Neural cell (in vitro differentiated cells): ENCODE data around the gene CCDC152. TPM values are rescaled to one million over a fixed set of nuclear protein-coding genes. Genes with fewer than 3 reads are reported as not detected.

ENCODE experiments used
- H2AFZ ChIP-seq: fragments of 200-600, 300-800 bp; sonication (generic), shearing (Covaris generic); 2 replicates; pipeline ENCODE4 v1.6.0; 2014; ENCODE audit warnings: low read depth, mild to moderate bottlenecking, antibody characterized with exemption, low read length, moderate library complexity
- H3F3A ChIP-seq: fragments of 200-600 bp; shearing (Covaris generic); 2 replicates; pipeline ENCODE4 v1.6.1; 2016; ENCODE audit warnings: mild to moderate bottlenecking, moderate library complexity, mixed read lengths, antibody characterized with exemption, low read length; ENCODE audit not compliant: insufficient read depth, poor library complexity, severe bottlenecking
- H3K27ac ChIP-seq: fragments of 200-600, 300-800 bp; sonication (generic), shearing (Covaris generic); 2 replicates; pipeline ENCODE4 v1.5.1; 2014; ENCODE audit warnings: mild to moderate bottlenecking, low read length, moderate library complexity
- H3K27me3 ChIP-seq: fragments of 300-800, 200-600 bp; sonication (generic), shearing (Covaris generic); 2 replicates; pipeline ENCODE4 v1.6.0; 2014; ENCODE audit warnings: mild to moderate bottlenecking, low read depth, low read length, moderate library complexity; ENCODE audit not compliant: insufficient read depth
- H3K36me3 ChIP-seq: fragments of 300-800, 200-600 bp; sonication (generic), shearing (Covaris generic); 2 replicates; pipeline ENCODE4 v1.5.1; 2014; ENCODE audit warnings: mild to moderate bottlenecking, antibody characterized with exemption, low read length, moderate library complexity; ENCODE audit not compliant: insufficient read depth
- H3K4me2 ChIP-seq: fragments of 300-800, 200-600 bp; sonication (generic), shearing (Covaris generic); 2 replicates; pipeline ENCODE4 v1.6.0; 2014; ENCODE audit warnings: mild to moderate bottlenecking, low read length
- H3K4me3 ChIP-seq: fragments of 300-800, 200-600 bp; sonication (generic), shearing (Covaris generic); 2 replicates; pipeline ENCODE4 v1.5.1; 2014; ENCODE audit warnings: mild to moderate bottlenecking, low read length, moderate library complexity
- H3K79me2 ChIP-seq: fragments of 200-600 bp; shearing (Covaris generic); replicated peaks from 2 replicates; pipeline ENCODE4 v1.6.0; 2014; ENCODE audit warnings: mild to moderate bottlenecking, low read length, moderate library complexity; ENCODE audit not compliant: insufficient read depth
- H3K9ac ChIP-seq: fragments of 300-800, 200-600 bp; sonication (generic), shearing (Covaris generic); 2 replicates; pipeline ENCODE4 v1.6.1; 2016; ENCODE audit warnings: mild to moderate bottlenecking, low read length, mixed read lengths
- H3K9me2 ChIP-seq: fragments of 200-600 bp; shearing (Covaris generic); 2 replicates; pipeline ENCODE4 v1.6.1; 2016; ENCODE audit warnings: mild to moderate bottlenecking, low read length, mixed read lengths; ENCODE audit not compliant: insufficient read depth
- H3K9me3 ChIP-seq: fragments of 200-600, 300-800 bp; sonication (generic), shearing (Covaris generic); 2 replicates; pipeline ENCODE4 v1.6.1; 2016; ENCODE audit warnings: mild to moderate bottlenecking, mixed run types, low read length, moderate library complexity, mixed read lengths
- H4K20me1 ChIP-seq: fragments of 200-600 bp; shearing (Covaris generic); 2 replicates; pipeline ENCODE4 v1.6.1; 2016; ENCODE audit warnings: mild to moderate bottlenecking, mixed run types; ENCODE audit not compliant: insufficient read depth
- EP300 ChIP-seq: fragments of 450-650 bp; conservative IDR thresholded peaks from 2 replicates; pipeline ENCODE4 v1.6.1; 2014; ENCODE audit warnings: antibody characterized with exemption, mild to moderate bottlenecking, moderate library complexity; ENCODE audit not compliant: poor library complexity, severe bottlenecking
- EZH2 ChIP-seq: fragments of 200-600, 300-800 bp; shearing (Covaris generic), sonication (generic); IDR thresholded peaks from 2 replicates; pipeline ENCODE4 v1.6.1; 2014; ENCODE audit warnings: antibody characterized with exemption, low read length, borderline replicate concordance, mild to moderate bottlenecking; ENCODE audit not compliant: insufficient read depth, poor library complexity, severe bottlenecking
- MXI1 ChIP-seq: fragments of 450-650 bp; conservative IDR thresholded peaks from 2 replicates; pipeline ENCODE4 v1.6.1; 2014; ENCODE audit warnings: antibody characterized with exemption, mild to moderate bottlenecking; ENCODE audit not compliant: poor library complexity, severe bottlenecking
- POLR2AphosphoS5 ChIP-seq: IDR thresholded peaks from 2 replicates; pipeline ENCODE4 v1.6.1; 2012
- RAD21 ChIP-seq: fragments of 450-650 bp; conservative IDR thresholded peaks from 2 replicates; pipeline ENCODE4 v1.6.1; 2014; ENCODE audit warnings: antibody characterized with exemption, mild to moderate bottlenecking, moderate library complexity
- SMC3 ChIP-seq: fragments of 450-650 bp; conservative IDR thresholded peaks from 2 replicates; pipeline ENCODE4 v1.6.1; 2014; ENCODE audit warnings: antibody characterized with exemption, mild to moderate bottlenecking, moderate library complexity; ENCODE audit not compliant: poor library complexity
- TAF1 ChIP-seq: IDR thresholded peaks from 2 replicates; pipeline ENCODE4 v1.6.1; 2012; ENCODE audit warnings: low read depth
- polyA plus RNA-seq: library from polyadenylated mRNA; depleted of rRNA; stranded (reverse); fragments of >200 nt; gene quantifications from 2 replicates; pipeline ENCODE4 v1.2.3, GENCODE V29; 2014
- TF ChIP-seq, protein P1 (sequence below): IDR thresholded peaks from 2 replicates; pipeline ENCODE4 v1.6.1; 2012; ENCODE audit warnings: borderline replicate concordance
- TF ChIP-seq, protein P2 (sequence below): fragments of 450-650 bp; IDR thresholded peaks from 2 replicates; pipeline ENCODE4 v1.5.1; 2014; ENCODE audit warnings: antibody characterized with exemption, mild to moderate bottlenecking, moderate library complexity; ENCODE audit not compliant: poor library complexity, severe bottlenecking

Gene CCDC152
- polyA plus RNA-seq, 1 donor from 2014 or later = 0.87 TPM

GRCh38 chr5:42799241-42799608 lies 42.6 kb downstream of the CCDC152 start:
- no peaks in the 10 kb centered on the region for H3K9me2 ChIP-seq
- no peaks in the 10 kb centered on the region for H3K36me3 ChIP-seq
- no peak overlapping the region for H3K9ac ChIP-seq
- no peaks in the 10 kb centered on the region for H3K79me2 ChIP-seq
- no peak overlapping the region for H3K4me3 ChIP-seq
- no peaks in the 10 kb centered on the region for H3K27me3 ChIP-seq
- H3F3A ChIP-seq = no peaks in the 10 kb centered on the region
- H3K4me2 ChIP-seq = no peak overlapping the region
- no peak for TF ChIP-seq EZH2
- no peak for TF ChIP-seq POLR2AphosphoS5
- no peak for TF ChIP-seq RAD21
- TF ChIP-seq EP300 = no peak
- no peak for TF ChIP-seq TAF1
- TF ChIP-seq SMC3 = no peak
- no peak for TF ChIP-seq MXI1
- TF ChIP-seq, protein P1, sequence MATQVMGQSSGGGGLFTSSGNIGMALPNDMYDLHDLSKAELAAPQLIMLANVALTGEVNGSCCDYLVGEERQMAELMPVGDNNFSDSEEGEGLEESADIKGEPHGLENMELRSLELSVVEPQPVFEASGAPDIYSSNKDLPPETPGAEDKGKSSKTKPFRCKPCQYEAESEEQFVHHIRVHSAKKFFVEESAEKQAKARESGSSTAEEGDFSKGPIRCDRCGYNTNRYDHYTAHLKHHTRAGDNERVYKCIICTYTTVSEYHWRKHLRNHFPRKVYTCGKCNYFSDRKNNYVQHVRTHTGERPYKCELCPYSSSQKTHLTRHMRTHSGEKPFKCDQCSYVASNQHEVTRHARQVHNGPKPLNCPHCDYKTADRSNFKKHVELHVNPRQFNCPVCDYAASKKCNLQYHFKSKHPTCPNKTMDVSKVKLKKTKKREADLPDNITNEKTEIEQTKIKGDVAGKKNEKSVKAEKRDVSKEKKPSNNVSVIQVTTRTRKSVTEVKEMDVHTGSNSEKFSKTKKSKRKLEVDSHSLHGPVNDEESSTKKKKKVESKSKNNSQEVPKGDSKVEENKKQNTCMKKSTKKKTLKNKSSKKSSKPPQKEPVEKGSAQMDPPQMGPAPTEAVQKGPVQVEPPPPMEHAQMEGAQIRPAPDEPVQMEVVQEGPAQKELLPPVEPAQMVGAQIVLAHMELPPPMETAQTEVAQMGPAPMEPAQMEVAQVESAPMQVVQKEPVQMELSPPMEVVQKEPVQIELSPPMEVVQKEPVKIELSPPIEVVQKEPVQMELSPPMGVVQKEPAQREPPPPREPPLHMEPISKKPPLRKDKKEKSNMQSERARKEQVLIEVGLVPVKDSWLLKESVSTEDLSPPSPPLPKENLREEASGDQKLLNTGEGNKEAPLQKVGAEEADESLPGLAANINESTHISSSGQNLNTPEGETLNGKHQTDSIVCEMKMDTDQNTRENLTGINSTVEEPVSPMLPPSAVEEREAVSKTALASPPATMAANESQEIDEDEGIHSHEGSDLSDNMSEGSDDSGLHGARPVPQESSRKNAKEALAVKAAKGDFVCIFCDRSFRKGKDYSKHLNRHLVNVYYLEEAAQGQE = no peak
- TF ChIP-seq, protein P2, sequence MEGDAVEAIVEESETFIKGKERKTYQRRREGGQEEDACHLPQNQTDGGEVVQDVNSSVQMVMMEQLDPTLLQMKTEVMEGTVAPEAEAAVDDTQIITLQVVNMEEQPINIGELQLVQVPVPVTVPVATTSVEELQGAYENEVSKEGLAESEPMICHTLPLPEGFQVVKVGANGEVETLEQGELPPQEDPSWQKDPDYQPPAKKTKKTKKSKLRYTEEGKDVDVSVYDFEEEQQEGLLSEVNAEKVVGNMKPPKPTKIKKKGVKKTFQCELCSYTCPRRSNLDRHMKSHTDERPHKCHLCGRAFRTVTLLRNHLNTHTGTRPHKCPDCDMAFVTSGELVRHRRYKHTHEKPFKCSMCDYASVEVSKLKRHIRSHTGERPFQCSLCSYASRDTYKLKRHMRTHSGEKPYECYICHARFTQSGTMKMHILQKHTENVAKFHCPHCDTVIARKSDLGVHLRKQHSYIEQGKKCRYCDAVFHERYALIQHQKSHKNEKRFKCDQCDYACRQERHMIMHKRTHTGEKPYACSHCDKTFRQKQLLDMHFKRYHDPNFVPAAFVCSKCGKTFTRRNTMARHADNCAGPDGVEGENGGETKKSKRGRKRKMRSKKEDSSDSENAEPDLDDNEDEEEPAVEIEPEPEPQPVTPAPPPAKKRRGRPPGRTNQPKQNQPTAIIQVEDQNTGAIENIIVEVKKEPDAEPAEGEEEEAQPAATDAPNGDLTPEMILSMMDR = no peak
- no peaks in the 10 kb centered on the region for H3K9me3 ChIP-seq
- H4K20me1 ChIP-seq = no peaks in the 10 kb centered on the region
- no peak overlapping the region for H2AFZ ChIP-seq
- H3K27ac ChIP-seq = no peak overlapping the region

DNA sequence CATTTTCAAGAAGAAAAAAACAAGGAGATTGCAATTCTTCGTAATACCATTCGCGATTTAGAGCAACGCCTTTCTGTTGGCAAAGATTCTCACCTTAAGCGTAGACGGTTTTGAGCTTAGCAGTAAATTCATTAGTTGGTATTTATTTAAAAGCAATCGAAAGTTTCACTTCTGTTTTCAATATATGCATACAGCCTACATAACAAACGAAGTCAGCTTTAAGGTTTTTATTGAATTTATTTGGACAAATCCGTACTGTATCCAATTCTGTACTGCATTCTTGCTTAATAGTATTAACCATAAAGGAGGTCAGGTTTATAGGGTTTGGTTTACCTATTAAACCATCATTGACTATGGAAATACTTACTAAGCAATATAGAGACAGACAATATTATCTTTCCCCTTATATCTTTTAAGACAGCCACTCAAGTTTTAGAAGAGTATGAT lies 43.1 kb downstream of the CCDC152 start:
- Histone ChIP-seq H3K27ac (no peak overlapping the region), H3K36me3 (no peaks in the 10 kb centered on the region), H2AFZ (no peak overlapping the region), H3K4me3 (no peak overlapping the region), H3K9me3 (no peaks in the 10 kb centered on the region), H3F3A (no peaks in the 10 kb centered on the region), H3K9ac (no peak overlapping the region), H3K4me2 (no peak overlapping the region), H3K79me2 (no peaks in the 10 kb centered on the region), H4K20me1 (no peaks in the 10 kb centered on the region), H3K9me2 (no peaks in the 10 kb centered on the region), H3K27me3 (no peaks in the 10 kb centered on the region)
- TF ChIP-seq TAF1 (no peak), EP300 (no peak), EZH2 (no peak), RAD21 (no peak), MXI1 (no peak), SMC3 (no peak), POLR2AphosphoS5 (no peak)
- TF ChIP-seq, protein P1 = no peak
- TF ChIP-seq, protein P2 = no peak
